NCI-H128 (cell line): ENCODE results near the gene AAMP.

Experiments used
- DNase-seq: peaks from one replicate; lab custom pipeline; 2025; ENCODE audit not compliant: unreplicated experiment; lab: John Stamatoyannopoulos, UW

AAMP gene

GRCh38 chr2:218260166-218260565, 9.8 kb downstream of the AAMP start:
- no peak for DNase-seq

GRCh38 chr2:218259099-218259961, 10.6 kb downstream of the AAMP start:
- DNase-seq: no peak

GRCh38 chr2:218257390-218257981, 12.5 kb downstream of the AAMP start:
- no peak for DNase-seq

- no peak for DNase-seq
These were observed 13.2 kb downstream of the AAMP start for GRCh38 chr2:218256612-218257350.

DNA sequence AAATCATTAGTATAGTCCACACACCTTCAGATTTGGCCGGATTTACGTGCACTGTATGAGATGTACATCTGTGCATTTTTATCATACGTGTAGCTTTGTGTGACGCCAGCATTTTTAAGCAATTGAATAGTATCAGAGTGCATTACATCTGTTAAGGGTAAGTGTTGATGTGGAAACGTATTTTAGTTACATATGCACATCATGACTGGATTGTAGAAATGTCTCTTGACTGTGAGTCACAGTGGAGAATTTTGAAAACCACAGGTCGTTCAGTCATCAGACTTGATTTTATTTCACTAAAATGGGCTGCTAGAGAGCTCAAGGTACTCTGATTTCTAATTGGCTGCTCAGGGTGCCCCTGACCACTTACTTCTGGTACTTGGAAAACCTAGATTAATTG, 14.5 kb downstream of the AAMP start:
- no peak for DNase-seq

DNA sequence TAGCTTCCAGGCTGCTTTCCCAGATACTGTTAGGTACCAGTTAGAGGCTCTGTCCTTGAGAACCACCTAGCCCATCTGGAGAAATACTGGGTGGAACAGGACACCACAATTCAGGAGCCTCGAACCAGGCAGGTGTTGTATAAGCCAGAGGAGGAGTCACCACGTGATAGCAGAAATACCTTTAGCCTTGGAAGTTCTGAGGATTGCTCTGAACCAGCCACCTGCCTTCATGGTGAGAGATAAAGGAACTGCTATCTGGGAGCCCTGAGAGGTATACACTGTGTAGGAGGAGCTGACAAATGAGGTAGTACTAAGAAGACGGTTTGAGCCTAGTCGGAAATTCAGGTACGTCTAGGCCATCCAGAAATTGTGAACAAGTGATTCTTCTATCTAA, 16.7 kb downstream of the AAMP start:
- DNase-seq: no peak

GRCh38 chr2:218252509-218253231, 17.3 kb downstream of the AAMP start:
- no peak for DNase-seq

GRCh38 chr2:218249691-218250090, 20.2 kb downstream of the AAMP start:
- DNase-seq: no peak

GRCh38 chr2:218245214-218245613, 24.7 kb downstream of the AAMP start:
- DNase-seq: no peak

DNA sequence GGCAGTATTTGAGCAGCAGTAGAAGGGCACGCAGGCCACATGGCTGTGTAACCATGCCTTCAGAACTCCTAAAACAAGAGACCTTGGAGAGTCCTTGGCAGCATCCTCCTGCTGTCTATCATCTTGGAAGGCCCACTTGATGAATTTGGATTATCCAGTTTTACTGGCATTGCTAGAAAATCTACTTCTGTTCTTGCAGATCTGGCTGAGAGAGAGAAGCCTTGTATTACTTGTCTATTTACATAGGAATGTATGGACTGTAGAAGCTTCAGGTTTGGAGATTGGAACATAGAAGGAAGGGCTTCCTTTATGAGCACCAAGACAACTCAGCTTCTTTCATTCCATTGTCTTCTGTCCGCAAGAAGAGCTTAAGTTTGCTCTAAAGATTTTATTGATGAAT, 25.3 kb downstream of the AAMP start:
- no peak for DNase-seq

DNA sequence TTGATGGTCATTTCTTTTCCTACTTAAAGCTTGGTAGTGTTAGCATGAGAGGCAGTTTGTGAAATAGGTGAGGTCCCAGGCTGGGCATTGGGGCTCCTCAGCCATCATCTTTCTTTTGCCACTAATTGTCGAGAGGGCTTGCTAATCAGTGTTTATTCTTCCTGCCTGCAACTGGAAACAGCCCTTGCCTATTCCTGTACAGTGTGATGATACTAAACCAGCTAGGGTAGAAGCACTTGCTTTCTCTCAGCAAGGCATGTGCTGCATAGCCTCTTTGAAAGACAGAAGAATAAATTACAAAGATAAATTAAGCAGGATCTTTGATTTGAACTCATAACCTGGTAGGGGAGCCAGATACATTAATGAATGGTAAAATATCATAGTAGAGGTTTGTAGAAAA, 25.7 kb downstream of the AAMP start:
- DNase-seq: no peak

DNA sequence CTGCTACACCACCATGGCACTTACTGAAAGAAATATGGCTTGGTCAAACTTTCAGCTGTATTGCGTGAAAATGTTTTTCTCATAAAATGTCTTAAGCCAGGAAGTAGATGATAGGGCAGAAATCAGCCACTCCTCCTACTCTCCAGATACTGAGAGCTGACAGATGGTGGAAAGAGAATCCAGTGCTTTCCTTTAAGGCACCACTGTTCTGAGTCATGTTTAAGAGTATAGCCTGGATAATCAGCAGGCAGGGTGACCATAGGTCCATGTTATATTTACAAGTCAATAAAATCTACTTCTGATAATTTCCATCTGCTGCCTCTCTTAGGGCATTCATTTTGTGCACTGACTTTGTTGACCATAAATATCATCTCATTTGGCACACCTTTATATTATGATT, 31.1 kb downstream of the AAMP start:
- DNase-seq: no peak

- DNase-seq: no peak
These were observed 33.1 kb downstream of the AAMP start for GRCh38 chr2:218236829-218237228.

DNA sequence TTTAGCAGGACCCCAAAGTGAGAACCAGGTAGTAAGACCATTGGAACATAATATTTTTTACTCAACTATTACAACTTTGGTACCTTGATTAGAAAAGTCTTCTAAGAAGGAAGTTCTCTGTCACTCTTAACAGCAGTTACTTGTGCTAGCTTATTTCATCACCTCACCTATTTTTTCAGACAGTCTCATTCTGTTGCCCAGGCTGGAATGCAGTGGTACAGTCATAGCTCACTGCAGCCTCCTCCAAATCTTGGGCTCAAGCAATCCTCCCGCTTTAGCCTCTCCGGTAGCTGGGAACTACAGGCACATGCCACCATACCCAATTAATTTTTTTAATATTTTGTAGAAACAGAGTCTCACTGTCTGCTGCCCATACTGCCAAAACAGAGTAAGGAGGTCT, 34.9 kb downstream of the AAMP start:
- no peak for DNase-seq

- DNase-seq: no peak
These were observed 35.4 kb downstream of the AAMP start for GRCh38 chr2:218234521-218234920.

- DNase-seq: no peak
These were observed 36.4 kb downstream of the AAMP start for GRCh38 chr2:218233543-218233942.

GRCh38 chr2:218230882-218231281, 39.1 kb downstream of the AAMP start:
- no peak for DNase-seq

DNA sequence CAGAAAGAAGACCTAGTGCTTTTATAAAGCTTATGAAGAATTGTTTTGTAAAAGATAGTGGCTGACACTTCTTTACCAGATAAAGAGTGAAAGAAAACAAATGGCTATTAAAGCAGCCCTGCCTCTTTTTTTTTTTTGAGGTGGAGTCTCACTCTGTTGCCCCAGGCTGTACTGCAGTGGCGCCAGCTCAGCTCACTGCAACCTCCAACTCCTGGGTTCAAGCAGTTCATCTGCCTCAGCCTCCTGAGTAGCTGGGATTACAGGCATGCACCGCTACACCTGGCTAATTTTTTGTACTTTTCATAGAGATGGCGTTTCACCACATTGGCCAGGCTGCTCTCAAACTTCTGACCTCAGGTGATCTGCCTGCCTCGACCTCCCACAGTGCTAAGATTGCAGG, 40.1 kb downstream of the AAMP start:
- no peak for DNase-seq

- DNase-seq: no peak
These were observed 40.7 kb downstream of the AAMP start for GRCh38 chr2:218229239-218229638.

GRCh38 chr2:218228366-218229090, 41.4 kb downstream of the AAMP start:
- DNase-seq: no peak

GRCh38 chr2:218226903-218227302, 43.0 kb downstream of the AAMP start:
- no peak for DNase-seq
